ENCODE data around the gene GYS1.

The GYS1 gene

GRCh38 chr19:48990400-48990799 lies 2.7 kb downstream of the GYS1 start:
- TF ChIP-seq, protein P1, sequence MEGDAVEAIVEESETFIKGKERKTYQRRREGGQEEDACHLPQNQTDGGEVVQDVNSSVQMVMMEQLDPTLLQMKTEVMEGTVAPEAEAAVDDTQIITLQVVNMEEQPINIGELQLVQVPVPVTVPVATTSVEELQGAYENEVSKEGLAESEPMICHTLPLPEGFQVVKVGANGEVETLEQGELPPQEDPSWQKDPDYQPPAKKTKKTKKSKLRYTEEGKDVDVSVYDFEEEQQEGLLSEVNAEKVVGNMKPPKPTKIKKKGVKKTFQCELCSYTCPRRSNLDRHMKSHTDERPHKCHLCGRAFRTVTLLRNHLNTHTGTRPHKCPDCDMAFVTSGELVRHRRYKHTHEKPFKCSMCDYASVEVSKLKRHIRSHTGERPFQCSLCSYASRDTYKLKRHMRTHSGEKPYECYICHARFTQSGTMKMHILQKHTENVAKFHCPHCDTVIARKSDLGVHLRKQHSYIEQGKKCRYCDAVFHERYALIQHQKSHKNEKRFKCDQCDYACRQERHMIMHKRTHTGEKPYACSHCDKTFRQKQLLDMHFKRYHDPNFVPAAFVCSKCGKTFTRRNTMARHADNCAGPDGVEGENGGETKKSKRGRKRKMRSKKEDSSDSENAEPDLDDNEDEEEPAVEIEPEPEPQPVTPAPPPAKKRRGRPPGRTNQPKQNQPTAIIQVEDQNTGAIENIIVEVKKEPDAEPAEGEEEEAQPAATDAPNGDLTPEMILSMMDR (IDR thresholded peaks at IDR 0.05), result no peak

DNA sequence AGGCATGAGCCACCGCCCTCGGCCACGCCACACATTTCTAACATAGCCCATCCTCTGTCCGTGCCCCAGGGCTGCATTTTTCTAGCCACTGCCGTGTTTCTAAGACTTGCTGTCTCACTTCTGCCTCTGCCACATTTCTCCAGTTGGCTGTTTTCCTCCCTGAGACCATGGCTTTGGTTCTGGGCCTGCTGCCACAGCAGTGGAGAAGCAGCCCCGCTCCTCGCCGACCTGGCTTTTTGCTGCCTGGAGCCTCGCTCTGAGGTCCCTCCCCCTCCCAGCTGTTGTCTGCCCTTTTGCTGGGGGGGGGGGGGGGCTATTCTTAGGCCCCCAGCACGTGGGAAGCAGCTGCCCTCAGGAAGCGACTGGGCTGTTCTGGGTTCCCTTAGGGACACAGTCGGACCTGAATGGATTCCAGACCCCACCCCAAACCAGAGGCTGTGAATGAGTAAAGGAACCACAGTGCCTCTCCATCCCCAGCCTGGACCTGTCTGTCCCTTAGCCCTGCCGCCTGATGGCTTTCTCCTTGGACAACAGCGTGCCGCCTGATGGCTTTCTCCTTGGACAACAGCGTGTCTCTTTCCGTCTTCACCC lies 3.3 kb downstream of the GYS1 start:
- TF ChIP-seq, protein P1 (IDR thresholded peaks at IDR 0.05), result no peak

DNA sequence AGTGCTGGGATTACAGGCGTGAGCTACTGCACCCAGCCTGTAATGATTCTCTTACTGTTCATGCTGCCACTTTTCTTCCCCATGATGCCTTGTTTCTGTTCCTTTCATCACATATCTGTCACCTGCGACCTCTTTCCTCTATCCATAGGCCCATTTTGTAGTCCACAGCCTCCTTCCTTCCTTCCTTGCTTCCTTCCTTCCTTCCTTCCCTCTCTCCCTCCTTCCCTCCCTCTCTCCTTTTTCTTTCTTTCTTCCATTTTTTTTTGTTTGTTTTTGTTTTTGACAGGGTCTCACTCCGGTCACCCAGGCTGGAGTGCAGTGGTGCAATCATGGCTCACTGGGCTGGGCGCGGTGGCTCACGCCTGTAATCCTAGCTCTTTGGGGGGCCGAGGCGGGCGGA lies 4.2 kb downstream of the GYS1 start:
- TF ChIP-seq, protein P1 (IDR thresholded peaks at IDR 0.05), result no peak

- TF ChIP-seq, protein P1 (IDR thresholded peaks at IDR 0.05), result no peak
Measured at GRCh38 chr19:48988286-48988685, 4.8 kb downstream of the GYS1 start.

DNA sequence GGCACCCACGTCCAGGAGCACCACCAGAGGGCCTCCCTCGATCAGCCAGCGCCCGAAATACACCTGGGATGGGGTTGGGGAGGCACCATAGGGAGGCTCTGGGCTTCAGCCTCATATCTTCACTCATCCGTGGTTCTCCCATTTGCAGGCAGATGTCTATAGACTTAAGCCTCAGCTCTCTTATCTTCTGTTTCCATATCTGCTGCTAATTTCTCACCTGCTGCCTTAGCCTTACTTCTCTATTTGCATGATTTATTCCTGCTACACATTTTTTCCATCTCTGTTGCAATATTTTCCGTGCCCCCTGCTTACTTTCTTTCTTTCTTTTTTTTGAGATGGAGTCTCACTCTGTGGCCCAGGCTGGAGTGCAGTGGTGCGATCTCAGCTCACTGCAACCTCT lies 5.8 kb downstream of the GYS1 start:
- TF ChIP-seq, protein P1 (IDR thresholded peaks at IDR 0.05), result no peak

DNA sequence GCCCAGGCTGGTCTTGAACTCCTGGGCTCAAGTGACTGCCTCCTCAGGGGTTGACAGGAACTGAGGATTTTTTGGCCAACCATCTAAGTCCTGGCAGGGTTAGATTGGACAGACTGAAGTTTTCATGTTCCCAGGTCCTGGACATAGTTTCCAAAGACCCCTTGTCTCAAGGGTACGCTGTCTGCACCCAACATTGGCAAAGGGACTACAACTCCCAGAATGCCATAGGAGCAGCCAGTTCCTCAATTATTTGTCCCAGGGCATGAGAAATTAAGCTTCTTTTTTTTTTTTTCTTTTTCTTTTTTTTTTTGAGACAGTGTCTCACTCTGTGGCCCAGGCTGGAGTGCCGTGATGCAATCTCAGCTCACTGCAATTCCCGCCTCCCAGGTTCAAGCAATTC lies 6.9 kb downstream of the GYS1 start:
- TF ChIP-seq, protein P1 (IDR thresholded peaks at IDR 0.05), result no peak

- TF ChIP-seq, protein P1 (IDR thresholded peaks at IDR 0.05), result no peak
Measured at GRCh38 chr19:48985711-48986110, 7.4 kb downstream of the GYS1 start.

DNA sequence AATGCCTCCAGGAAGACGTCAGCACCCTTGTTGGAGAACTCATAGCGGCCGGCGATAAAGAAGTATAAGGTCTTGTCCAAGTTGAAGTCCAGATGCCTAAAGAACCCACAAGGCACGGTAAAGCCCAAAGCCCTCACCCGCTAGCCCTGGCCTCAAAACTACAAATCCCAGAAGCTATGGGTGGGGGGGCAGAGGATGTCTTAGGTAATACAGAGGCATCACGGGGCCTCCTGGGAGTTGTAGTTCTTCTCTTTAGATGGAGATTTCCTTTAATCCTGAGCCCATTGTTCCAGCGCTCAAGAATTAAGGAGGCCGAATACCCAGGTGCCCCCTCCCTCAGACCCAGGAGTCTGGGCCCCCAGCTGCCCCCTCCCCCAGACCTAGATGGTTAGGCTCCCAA lies 10.8 kb downstream of the GYS1 start:
- TF ChIP-seq, protein P1 (IDR thresholded peaks at IDR 0.05), result no peak
